Mucosa of descending colon (tissue), 3 donors: Measurements from ENCODE around the gene CYP4F8. TPM values are rescaled to one million over a fixed set of nuclear protein-coding genes. Genes with fewer than 3 reads are reported as not detected.

ENCODE experiments used
- ATAC-seq: fragments of 200-7000 bp; cut with Tn5 transposase; one replicate; pipeline ENCODE4 v1.9.1; 2020; ENCODE audit warnings: mild to moderate bottlenecking, moderate library complexity
- DNase-seq, 3 donors: peaks; one replicate each; pipeline ENCODE4 v3.0.0-alpha.2; 2020
- H3K36me3 ChIP-seq: fragments of 200-600 bp; one replicate; pipeline ENCODE4 v1.8.0; 2021; ENCODE audit warnings: low read depth, mild to moderate bottlenecking
- H3K4me1 ChIP-seq: fragments of 200-600 bp; one replicate; pipeline ENCODE4 v1.8.0; 2021; ENCODE audit warnings: low read depth, mild to moderate bottlenecking
- H3K4me3 ChIP-seq: fragments of 200-600 bp; one replicate; pipeline ENCODE4 v1.8.0; 2021; ENCODE audit warnings: mild to moderate bottlenecking
- H3K9me3 ChIP-seq: fragments of 200-600 bp; one replicate; pipeline ENCODE4 v1.8.0; 2021; ENCODE audit warnings: mild to moderate bottlenecking
- intact Hi-C, 2 donors: fragments of 100-400 bp; cut with DNase I in 1 of 2; cut with micrococcal nuclease in 1 of 2; formaldehyde crosslinking; loops; one replicate each; pipeline versions ENCODE4 v1.11.0 to v1.11.1; 2022; cut with DNase I, micrococcal nuclease
- total RNA-seq, 3 donors: library from RNA; stranded (reverse); fragmentation: NEBNext Ultra II Directional in 2 of 3; extraction: Animal tissue kit (Norgen Biotek cat#: 25700) in 2 of 3; gene quantifications; one replicate each; pipeline versions ENCODE4 v1.2.1 to v1.2.4, GENCODE V29; 2021 to 2023
- TF ChIP-seq, protein P1 (sequence below): fragments of 200-600 bp; IDR thresholded peaks from one replicate; pipeline ENCODE4 v1.8.0; 2022; ENCODE audit warnings: antibody characterized with exemption, mild to moderate bottlenecking
- donor health status: DM: no; HTN: no; CAD: no; lungs with moderate emphysema.
- donor health status: DM: no; HTN: no; CAD: no.
- donor health status: DM: no; HTN: yes; CAD: no.

CYP4F8 gene
- total RNA-seq, 3 donors from 2014 or later = not detected

DNA sequence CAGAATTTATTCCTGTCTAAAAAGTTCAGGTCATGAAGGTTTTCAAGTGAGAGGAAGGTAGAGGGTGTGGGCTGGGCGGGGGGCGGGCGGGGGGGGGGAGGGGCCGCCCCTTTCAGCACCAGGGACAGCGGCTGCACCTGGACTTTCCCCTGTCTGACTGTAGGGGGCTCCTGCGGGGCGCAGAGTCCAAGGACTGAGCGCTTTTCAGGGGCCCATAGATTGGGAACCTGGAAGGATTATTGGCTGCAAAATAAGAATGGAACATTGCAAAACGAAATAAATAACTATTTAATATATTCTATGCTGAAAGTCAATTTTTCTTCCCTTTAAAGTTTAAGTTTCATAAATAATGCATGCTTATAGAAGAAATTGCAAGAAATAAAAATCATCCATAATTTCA, 16.8 kb downstream of the CYP4F8 start:
- TF ChIP-seq, protein P1, sequence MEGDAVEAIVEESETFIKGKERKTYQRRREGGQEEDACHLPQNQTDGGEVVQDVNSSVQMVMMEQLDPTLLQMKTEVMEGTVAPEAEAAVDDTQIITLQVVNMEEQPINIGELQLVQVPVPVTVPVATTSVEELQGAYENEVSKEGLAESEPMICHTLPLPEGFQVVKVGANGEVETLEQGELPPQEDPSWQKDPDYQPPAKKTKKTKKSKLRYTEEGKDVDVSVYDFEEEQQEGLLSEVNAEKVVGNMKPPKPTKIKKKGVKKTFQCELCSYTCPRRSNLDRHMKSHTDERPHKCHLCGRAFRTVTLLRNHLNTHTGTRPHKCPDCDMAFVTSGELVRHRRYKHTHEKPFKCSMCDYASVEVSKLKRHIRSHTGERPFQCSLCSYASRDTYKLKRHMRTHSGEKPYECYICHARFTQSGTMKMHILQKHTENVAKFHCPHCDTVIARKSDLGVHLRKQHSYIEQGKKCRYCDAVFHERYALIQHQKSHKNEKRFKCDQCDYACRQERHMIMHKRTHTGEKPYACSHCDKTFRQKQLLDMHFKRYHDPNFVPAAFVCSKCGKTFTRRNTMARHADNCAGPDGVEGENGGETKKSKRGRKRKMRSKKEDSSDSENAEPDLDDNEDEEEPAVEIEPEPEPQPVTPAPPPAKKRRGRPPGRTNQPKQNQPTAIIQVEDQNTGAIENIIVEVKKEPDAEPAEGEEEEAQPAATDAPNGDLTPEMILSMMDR = no peak
- Histone ChIP-seq H3K4me3 (no peak overlapping the region), H3K9me3 (no peaks in the 10 kb centered on the region), H3K4me1 (no peaks in the 10 kb centered on the region), H3K36me3 (no peaks in the 10 kb centered on the region)
- DNase-seq = peak in 2 of 3 donors; percentile 28 to 39
- ATAC-seq = peak; percentile 60
- intact Hi-C loops = no loop called here

DNA sequence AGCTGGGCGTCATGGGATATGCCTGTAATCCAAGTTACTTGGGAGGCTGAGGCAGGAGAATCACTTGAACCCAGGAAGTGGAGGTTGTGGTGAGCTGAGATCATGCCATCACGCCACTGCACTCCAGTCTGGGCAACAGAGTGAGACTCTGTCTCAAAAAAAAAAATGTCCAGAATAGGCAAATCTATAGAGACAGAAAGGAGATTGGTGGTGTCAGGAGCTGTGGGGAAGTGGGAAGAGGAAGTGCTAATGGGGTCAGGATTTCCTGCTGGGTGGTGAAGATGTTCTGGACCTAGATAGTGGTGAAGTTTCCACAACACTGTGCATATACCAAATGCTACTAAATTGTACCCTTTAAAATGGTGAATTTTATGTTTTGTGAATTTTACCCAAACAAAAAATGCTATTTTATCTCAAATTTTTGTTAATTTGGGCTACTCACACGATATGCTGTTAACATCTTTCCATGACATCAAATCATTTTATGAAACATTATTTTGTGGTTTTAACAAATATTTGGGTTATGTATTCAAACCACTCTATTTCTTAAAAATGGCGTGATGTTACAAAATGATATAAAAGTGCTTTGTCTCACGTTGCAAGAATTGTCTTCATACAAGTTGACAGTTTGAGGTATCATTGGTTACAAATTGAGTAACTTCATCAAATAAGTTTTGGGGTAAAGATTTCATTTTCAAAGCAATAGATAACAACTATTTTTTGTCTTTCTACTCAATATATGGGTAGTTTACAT, 18.2 kb downstream of the CYP4F8 start:
- ATAC-seq = no peak
- intact Hi-C loops = no loop called here

DNA sequence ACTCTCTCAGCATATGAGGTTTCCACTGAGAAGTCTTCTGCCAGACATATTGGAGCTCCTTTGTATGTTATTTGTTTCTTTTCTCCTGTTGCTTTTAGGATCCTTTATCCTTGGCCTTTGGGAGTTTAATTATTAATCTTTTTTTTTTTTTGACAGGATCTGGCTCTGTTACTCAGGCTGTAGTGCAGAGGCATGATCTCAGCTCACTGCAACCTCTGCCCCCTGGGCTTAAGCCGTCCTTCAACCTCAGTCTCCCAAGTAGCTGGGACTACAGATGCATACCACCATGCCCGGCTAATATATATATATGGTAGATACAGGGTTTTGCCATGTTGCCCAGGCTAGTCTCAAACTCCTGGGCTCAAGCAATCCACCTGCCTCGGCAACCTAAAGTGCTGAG, 19.1 kb downstream of the CYP4F8 start:
- no peak for ATAC-seq
- Histone ChIP-seq H3K4me3 (no peak overlapping the region), H3K36me3 (no peaks in the 10 kb centered on the region), H3K9me3 (no peaks in the 10 kb centered on the region), H3K4me1 (no peaks in the 10 kb centered on the region)
- no peak for DNase-seq
- TF ChIP-seq, protein P1 = no peak
- intact Hi-C loops = no loop called here

More for the DNA sequence above, 18.2 kb downstream of the CYP4F8 start:
- H3K4me1 ChIP-seq = no peaks in the 10 kb centered on the region
- no peak overlapping the region for H3K4me3 ChIP-seq
- no peaks in the 10 kb centered on the region for H3K9me3 ChIP-seq
- TF ChIP-seq, protein P1 = no peak
- DNase-seq = no peak
- no peaks in the 10 kb centered on the region for H3K36me3 ChIP-seq

DNA sequence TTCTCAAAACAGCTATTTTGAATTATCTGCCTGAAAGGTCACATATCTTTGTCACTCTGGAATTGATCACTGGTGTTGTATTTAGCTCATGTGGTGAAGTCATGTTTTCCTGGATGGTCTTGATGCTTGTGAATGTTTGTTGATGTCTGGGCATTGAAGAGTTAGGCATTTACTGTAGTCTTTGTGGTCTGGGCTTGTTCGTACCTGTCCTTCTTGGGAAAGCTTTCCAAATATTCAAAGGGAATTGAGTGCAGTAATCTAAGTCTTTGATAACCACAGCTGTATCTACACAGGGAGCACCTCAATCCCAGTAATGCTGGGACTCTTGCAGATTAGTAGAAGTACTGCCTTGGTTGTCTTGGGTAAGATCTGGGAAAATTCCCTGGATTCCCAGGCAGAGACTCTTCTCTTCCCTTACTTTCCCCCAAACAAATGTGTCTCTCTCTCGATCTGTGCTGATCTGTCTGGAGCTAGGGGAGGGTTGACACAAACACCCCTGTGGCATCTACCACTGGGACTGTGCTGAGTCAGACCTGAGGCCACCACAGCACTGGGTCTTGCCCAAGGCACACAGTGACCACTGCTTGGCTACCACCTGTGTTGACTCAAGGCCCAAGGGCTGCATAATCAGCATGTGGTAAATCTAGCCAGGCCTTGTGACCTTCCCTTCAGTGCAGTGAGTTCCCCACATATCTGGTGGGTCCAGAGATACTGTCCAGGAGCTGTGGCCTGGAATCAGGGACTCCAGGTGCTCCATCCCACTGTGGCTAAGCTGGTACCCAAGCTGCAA, 20.2 kb downstream of the CYP4F8 start:
- Histone ChIP-seq H3K36me3 (no peaks in the 10 kb centered on the region), H3K4me1 (peaks cover 11% of the 10 kb centered on the region), H3K4me3 (no peak overlapping the region), H3K9me3 (no peaks in the 10 kb centered on the region)
- TF ChIP-seq, protein P1 = no peak
- no peak for ATAC-seq
- intact Hi-C loops = no loop called here
- no peak for DNase-seq

DNA sequence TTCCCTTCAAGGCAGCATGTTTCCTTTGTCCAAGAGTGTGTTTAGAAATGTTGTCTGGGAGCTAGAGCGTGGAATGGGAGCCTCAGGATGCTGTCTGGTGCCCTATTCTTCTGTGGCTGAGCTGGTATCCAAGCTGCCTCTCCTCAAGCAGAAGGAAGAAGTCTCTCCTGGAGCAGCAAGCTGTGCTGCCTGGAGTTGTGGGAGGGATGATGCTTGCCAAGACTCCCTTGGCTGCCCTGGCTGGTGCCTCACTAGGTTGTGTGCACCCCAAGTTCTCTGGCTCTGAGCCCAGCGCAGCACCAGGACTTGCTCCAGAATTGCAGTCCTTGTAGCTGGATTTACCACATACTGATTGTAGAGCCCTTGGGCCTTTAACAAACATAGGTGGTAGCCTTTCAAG, 21.0 kb downstream of the CYP4F8 start:
- DNase-seq (no peak), ATAC-seq (no peak)
- intact Hi-C loops = no loop called here
- no peak overlapping the region for H3K4me3 ChIP-seq
- TF ChIP-seq, protein P1 = no peak
- no peaks in the 10 kb centered on the region for H3K36me3 ChIP-seq
- H3K4me1 ChIP-seq = peaks cover 17% of the 10 kb centered on the region
- H3K9me3 ChIP-seq = no peaks in the 10 kb centered on the region
